Stimulated activated CD8-positive, alpha-beta memory T cell treated with anti-CD3 and anti-CD28 coated beads, Interleukin-7, amount 100 ng/mL, for 48 hours (primary cell): ENCODE measurements around the gene ZNF213.

Source experiments
- DNase-seq, 2 donors: peaks; one replicate each; pipeline ENCODE4 v3.0.0-alpha.2; 2020; ENCODE audit warnings: low read depth in 1 of 2; ENCODE audit errors: extremely low read depth in 1 of 2

Gene ZNF213

DNA sequence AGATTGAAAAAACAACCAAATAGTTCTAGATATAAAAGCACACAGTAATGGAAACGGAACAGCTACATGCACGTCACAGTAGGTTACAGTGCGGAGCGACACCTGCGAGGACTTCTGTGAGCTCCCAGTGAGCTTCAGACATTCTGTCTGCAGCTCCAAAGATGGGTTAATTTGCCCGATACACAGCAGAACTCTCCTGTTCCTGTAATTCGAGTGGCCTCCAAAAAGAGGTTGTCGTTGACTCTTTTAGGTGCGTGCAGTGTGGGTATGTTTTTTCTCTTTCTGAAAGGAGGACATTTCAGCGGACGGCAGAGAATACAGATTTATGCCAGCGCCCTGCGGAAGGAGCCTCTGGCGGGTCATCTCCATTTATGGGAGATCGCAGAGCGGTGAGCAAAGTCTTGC is 56.1 kb downstream of the ZNF213 start:
- no peak for DNase-seq
